ENCODE results near the gene CFTR.

DNA sequence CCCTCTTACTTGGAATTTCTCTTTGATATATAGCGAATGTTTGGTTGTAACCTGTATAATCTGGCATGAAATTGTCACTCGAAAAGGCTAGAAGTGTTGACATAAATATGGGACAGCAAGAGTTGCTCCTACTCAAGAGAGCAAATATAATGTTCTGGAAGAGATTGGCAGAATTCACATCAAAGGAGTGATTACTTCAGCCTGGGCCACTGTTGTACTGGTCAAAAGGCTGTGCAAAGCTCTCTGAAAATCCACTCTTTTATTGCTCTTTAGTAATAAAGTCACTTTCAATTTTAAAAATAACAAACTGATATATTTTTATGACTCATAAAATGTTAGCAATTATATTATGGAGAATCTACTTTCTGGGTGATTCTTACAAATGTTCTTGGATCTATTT is 58.2 kb downstream of the CFTR start:
- TF ChIP-seq, protein P1, sequence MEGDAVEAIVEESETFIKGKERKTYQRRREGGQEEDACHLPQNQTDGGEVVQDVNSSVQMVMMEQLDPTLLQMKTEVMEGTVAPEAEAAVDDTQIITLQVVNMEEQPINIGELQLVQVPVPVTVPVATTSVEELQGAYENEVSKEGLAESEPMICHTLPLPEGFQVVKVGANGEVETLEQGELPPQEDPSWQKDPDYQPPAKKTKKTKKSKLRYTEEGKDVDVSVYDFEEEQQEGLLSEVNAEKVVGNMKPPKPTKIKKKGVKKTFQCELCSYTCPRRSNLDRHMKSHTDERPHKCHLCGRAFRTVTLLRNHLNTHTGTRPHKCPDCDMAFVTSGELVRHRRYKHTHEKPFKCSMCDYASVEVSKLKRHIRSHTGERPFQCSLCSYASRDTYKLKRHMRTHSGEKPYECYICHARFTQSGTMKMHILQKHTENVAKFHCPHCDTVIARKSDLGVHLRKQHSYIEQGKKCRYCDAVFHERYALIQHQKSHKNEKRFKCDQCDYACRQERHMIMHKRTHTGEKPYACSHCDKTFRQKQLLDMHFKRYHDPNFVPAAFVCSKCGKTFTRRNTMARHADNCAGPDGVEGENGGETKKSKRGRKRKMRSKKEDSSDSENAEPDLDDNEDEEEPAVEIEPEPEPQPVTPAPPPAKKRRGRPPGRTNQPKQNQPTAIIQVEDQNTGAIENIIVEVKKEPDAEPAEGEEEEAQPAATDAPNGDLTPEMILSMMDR (IDR thresholded peaks at IDR 0.05): no peak
- no peak for TF ChIP-seq POLR2A (IDR thresholded peaks at IDR 0.05)

Data from thyroid gland (tissue), 4 donors.